Embryonic facial prominence (tissue), 1 donor: ENCODE data around the gene SLC16A9.

Experiments
- DNase-seq: peaks from one replicate; pipeline ENCODE4 v3.0.0-alpha.2; 2016; ENCODE audit errors: extremely low spot score

Gene SLC16A9

GRCh38 chr10:59719374-59719773 is 9.7 kb upstream of the SLC16A9 start:
- DNase-seq = no peak

GRCh38 chr10:59718257-59718656 is 8.6 kb upstream of the SLC16A9 start:
- DNase-seq = no peak

GRCh38 chr10:59713196-59713821 is 3.7 kb upstream of the SLC16A9 start:
- DNase-seq = no peak

GRCh38 chr10:59711871-59712494 is 2.3 kb upstream of the SLC16A9 start:
- DNase-seq = no peak

- no peak for DNase-seq
Measured at GRCh38 chr10:59708816-59709394, 745 bp downstream of the SLC16A9 start.

GRCh38 chr10:59706851-59707797 is 2.5 kb downstream of the SLC16A9 start:
- no peak for DNase-seq

GRCh38 chr10:59705931-59706330 is 3.7 kb downstream of the SLC16A9 start:
- DNase-seq = no peak

- DNase-seq = no peak
Measured at GRCh38 chr10:59704630-59705029, 5.0 kb downstream of the SLC16A9 start.

GRCh38 chr10:59702347-59702746 is 7.3 kb downstream of the SLC16A9 start:
- DNase-seq = no peak

- no peak for DNase-seq
Measured at GRCh38 chr10:59700709-59701108, 8.9 kb downstream of the SLC16A9 start.

- DNase-seq = no peak
Measured at GRCh38 chr10:59698326-59698725, 11.3 kb downstream of the SLC16A9 start.

- no peak for DNase-seq
Measured at GRCh38 chr10:59695637-59696036, 14.0 kb downstream of the SLC16A9 start.

- no peak for DNase-seq
Measured at GRCh38 chr10:59694936-59695335, 14.7 kb downstream of the SLC16A9 start.

- no peak for DNase-seq
Measured at GRCh38 chr10:59692113-59692512, 17.5 kb downstream of the SLC16A9 start.

- no peak for DNase-seq
Measured at GRCh38 chr10:59688921-59689351, 20.7 kb downstream of the SLC16A9 start.

GRCh38 chr10:59687657-59688056 is 22.0 kb downstream of the SLC16A9 start:
- DNase-seq = no peak

- no peak for DNase-seq
Measured at GRCh38 chr10:59684006-59684405, 25.6 kb downstream of the SLC16A9 start.

GRCh38 chr10:59682986-59683937 is 26.4 kb downstream of the SLC16A9 start:
- no peak for DNase-seq

- no peak for DNase-seq
Measured at GRCh38 chr10:59680199-59680598, 29.5 kb downstream of the SLC16A9 start.

- no peak for DNase-seq
Measured at GRCh38 chr10:59678884-59679301, 30.8 kb downstream of the SLC16A9 start.

GRCh38 chr10:59677253-59677831 is 32.3 kb downstream of the SLC16A9 start:
- no peak for DNase-seq
